Stomach (tissue), 4 donors: ENCODE measurements around the gene HMGA1.

Source experiments
- CTCF ChIP-seq, 7 experiments: fragments of 450-650 bp in 4 of 7; fragments of 200-600 bp in 3 of 7; sonication (generic) in 3 of 7; IDR thresholded peaks; one replicate each; pipeline ENCODE4 v1.5.1; 2016 to 2019; ENCODE audit warnings: antibody characterized with exemption in 7 of 7, control low read depth in 2 of 7, mild to moderate bottlenecking in 1 of 7
- POLR2A ChIP-seq, 4 donors: fragments of 450-650 bp; IDR thresholded peaks; one replicate each; pipeline ENCODE4 v1.6.1; 2016; ENCODE audit warnings: antibody characterized with exemption in 4 of 4, control low read depth in 2 of 4, mild to moderate bottlenecking in 1 of 4, moderate library complexity in 1 of 4
- POLR2AphosphoS5 ChIP-seq, 3 donors: sonication (generic); formaldehyde crosslinking; IDR thresholded peaks; one replicate each; pipeline ENCODE4 v1.6.1; 2016; ENCODE audit warnings: antibody characterized with exemption in 3 of 3

GRCh38 chr6:34205916-34206315 lies 30.8 kb upstream of the HMGA1 start:
- TF ChIP-seq CTCF (IDR thresholded peaks at IDR 0.05) (no peak), POLR2A (IDR thresholded peaks at IDR 0.05) (no peak), POLR2AphosphoS5 (IDR thresholded peaks at IDR 0.05) (no peak)
